GM21423 (cell line): ENCODE results near the gene TRPM7.
"Not testable (repeated sequence)": the region's sequence is repeated elsewhere in the genome, so short reads cannot be mapped to it uniquely, and the experiment has no call there.

ENCODE experiments used
- ATAC-seq: cut with Tn5 transposase; IDR thresholded peaks from one replicate; pipeline ENCODE4 v1.9.1; 2021; ENCODE audit warnings: mild to moderate bottlenecking, moderate library complexity; ENCODE audit not compliant: unreplicated experiment

TRPM7 gene

GRCh38 chr15:50573842-50574241, 112.8 kb downstream of the TRPM7 start:
- ATAC-seq = not testable (repeated sequence)

- ATAC-seq = no peak
Measured at GRCh38 chr15:50563756-50564155, 122.8 kb downstream of the TRPM7 start.

GRCh38 chr15:50562735-50563640, 123.6 kb downstream of the TRPM7 start:
- ATAC-seq = no peak

GRCh38 chr15:50558012-50558411, 128.6 kb downstream of the TRPM7 start:
- no peak for ATAC-seq

- ATAC-seq = no peak
Measured at GRCh38 chr15:50556642-50557371, 129.8 kb downstream of the TRPM7 start.

GRCh38 chr15:50552238-50552637, 134.4 kb downstream of the TRPM7 start:
- no peak for ATAC-seq

- no peak for ATAC-seq
Measured at GRCh38 chr15:50549326-50549725, 137.3 kb downstream of the TRPM7 start.

GRCh38 chr15:50546566-50546965, 140.0 kb downstream of the TRPM7 start, which contains the start of gene USP50:
Gene USP50 (minus strand): TSS chr15:50546666. CDS start chr15:50546525, 141 bp downstream.
- ATAC-seq = no peak

GRCh38 chr15:50544368-50544767, 142.2 kb downstream of the TRPM7 start:
- ATAC-seq = no peak

GRCh38 chr15:50543556-50543955, 143.0 kb downstream of the TRPM7 start:
- ATAC-seq = no peak

- no peak for ATAC-seq
Measured at GRCh38 chr15:50542887-50543210, 143.7 kb downstream of the TRPM7 start.

- ATAC-seq = no peak
Measured at GRCh38 chr15:50531766-50532165, 154.8 kb downstream of the TRPM7 start.

- ATAC-seq = no peak
Measured at GRCh38 chr15:50531163-50531562, 155.4 kb downstream of the TRPM7 start.

- ATAC-seq = no peak
Measured at GRCh38 chr15:50523851-50524251, 162.7 kb downstream of the TRPM7 start.

- ATAC-seq = no peak
Measured at GRCh38 chr15:50519740-50520425, 166.7 kb downstream of the TRPM7 start.

GRCh38 chr15:50513001-50513400, 173.6 kb downstream of the TRPM7 start:
- ATAC-seq = no peak
